Activated CD8-positive, alpha-beta memory T cell treated with anti-CD3 and anti-CD28 coated beads, Interleukin-2, amount 10 ng/mL, durations not matched to agents 7 days and 5 days (primary cell): ENCODE results near the gene MSMO1. TPM values are rescaled to one million over a fixed set of nuclear protein-coding genes. Genes with fewer than 3 reads are reported as not detected.

Experiments
- ATAC-seq: fragments of 150-1000 bp; cut with Tn5 transposase; one replicate; pipeline ENCODE4 v1.10.0; 2021; ENCODE audit warnings: moderate library complexity
- CTCF ChIA-PET: fragments of 350-600 bp; sonication (Branson Sonifier 250); formaldehyde crosslinking; loops from one replicate; lab custom pipeline; 2021; ENCODE audit warnings: antibody characterized with exemption; lab: Charles Lee
- DNase-seq: peaks from one replicate; pipeline ENCODE4 v3.0.0-alpha.2; 2020
- H3K27ac Mint-ChIP-seq: one replicate; pipeline ENCODE4 v1.8.0; 2021; ENCODE audit warnings: mild to moderate bottlenecking, mixed read lengths
- H3K27me3 Mint-ChIP-seq: one replicate; pipeline ENCODE4 v1.8.0; 2021; ENCODE audit warnings: mixed read lengths
- H3K36me3 Mint-ChIP-seq: one replicate; pipeline ENCODE4 v1.8.0; 2021; ENCODE audit warnings: mild to moderate bottlenecking, mixed read lengths
- H3K4me1 Mint-ChIP-seq: one replicate; pipeline ENCODE4 v1.8.0; 2021; ENCODE audit warnings: mixed read lengths
- H3K4me3 Mint-ChIP-seq: one replicate; pipeline ENCODE4 v1.8.0; 2021; ENCODE audit warnings: mild to moderate bottlenecking, moderate library complexity, mixed read lengths
- H3K9me3 Mint-ChIP-seq: one replicate; pipeline ENCODE4 v1.8.0; 2022; ENCODE audit warnings: low read depth, mixed read lengths
- total RNA-seq, 2 experiments: library from RNA; stranded (reverse); gene quantifications; one replicate each; pipeline ENCODE4 v1.2.3, GENCODE V29; 2021

Gene MSMO1
- total RNA-seq, 2 experiments from 2014 or later = 56.7 to 78.9 TPM

DNA sequence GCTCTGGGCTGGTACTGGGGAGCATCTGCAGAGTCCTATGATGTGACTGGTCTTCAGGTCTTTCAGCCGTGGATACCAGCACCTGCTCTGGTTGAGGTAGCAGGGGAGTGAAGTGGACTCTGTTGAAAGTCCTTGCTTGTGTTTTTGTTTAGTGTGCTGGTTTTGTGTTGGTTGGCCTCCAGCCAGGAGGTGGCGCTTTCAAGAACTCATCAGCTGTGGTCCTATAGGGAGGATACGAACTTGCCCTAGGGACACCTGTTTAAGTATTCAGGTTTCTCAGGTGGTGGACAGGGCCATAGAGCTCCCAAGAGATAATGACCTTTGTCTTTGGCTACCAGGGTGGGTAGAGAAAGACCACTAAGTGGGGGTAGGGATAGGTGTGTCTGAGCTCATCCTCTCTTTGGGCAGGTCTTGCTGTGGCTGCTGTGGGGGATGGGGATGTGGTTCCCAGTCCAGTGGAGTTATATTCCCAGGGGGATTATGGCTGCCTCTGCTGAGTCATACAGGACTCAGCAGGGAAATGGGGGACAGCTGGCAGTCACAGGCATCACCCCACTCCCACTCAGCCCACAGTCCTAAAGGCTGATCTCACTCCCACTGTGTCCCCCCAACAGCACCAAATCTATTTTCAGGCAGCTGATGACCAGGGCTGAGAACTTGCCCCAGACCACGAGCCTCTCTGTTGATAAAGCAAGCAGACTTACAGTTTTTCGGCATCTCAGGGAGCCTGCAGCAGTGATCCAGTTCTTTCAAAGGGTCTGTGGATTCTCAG, 24.1 kb downstream of the MSMO1 start:
- Mint-ChIP-seq H3K4me1 (peaks cover 1% of the 10 kb centered on the region), H3K9me3 (no peaks in the 10 kb centered on the region), H3K36me3 (no peaks in the 10 kb centered on the region), H3K27ac (no peak overlapping the region), H3K4me3 (no peak overlapping the region), H3K27me3 (peaks cover 20% of the 10 kb centered on the region)
- DNase-seq = no peak
- CTCF ChIA-PET = interaction anchor here (1.0 to 4.8 kb wide), 5 partner anchors 8 to 221 kb away, joined by 3 to 19 read pairs (median 3); no protein-coding TSS in a partner anchor
- ATAC-seq = no peak

DNA sequence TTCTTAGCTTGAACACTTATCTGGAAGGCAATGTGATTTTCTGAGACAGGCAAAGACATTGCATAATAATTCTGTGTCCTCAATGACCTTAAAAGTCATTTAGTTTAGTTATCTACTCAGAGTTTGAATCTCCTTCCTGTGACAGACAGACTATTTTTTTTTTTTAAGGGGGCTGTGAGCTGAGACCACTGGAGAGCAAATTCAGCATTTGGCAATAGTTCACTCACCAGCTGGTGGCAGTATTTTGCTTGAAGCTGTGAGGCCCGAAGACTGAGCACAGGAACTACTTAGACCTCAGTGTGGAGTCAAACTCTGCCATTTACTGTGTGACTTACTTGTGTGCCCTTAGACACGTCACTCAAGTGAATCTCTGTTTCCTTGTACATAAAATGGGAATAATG, 28.4 kb downstream of the MSMO1 start:
- ATAC-seq (peak; percentile 58), DNase-seq (no peak)
- CTCF ChIA-PET = interaction anchor here (1.0 to 1.3 kb wide), 4 partner anchors 32 to 229 kb away, joined by 3 to 4 read pairs (median 3); no protein-coding TSS in a partner anchor
- Mint-ChIP-seq H3K27ac (no peak overlapping the region), H3K36me3 (no peaks in the 10 kb centered on the region), H3K9me3 (no peaks in the 10 kb centered on the region), H3K4me1 (peaks cover 1% of the 10 kb centered on the region), H3K27me3 (peaks cover 43% of the 10 kb centered on the region), H3K4me3 (no peak overlapping the region)

DNA sequence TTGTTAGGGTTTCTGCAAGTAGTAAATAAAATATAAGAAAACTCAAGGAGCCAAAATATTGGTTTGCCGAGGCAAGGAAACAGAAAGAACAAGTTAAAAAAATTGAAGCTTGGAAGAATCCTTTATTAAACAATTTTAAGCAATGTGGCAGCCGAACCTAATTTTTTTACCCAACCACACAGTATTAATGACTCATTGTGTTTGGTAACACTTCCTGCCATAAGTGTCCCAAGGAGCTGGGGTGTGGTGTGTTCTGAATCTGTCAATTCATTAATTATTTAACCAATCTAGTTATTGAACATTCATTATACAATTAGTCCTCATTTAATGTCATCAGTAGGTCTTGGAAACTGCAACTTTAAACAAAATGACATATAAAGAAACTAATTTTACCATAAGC, 32.0 kb downstream of the MSMO1 start:
- ATAC-seq (no peak), DNase-seq (no peak)
- H3K36me3 Mint-ChIP-seq = no peaks in the 10 kb centered on the region
- H3K27me3 Mint-ChIP-seq = peaks cover 43% of the 10 kb centered on the region
- H3K4me1 Mint-ChIP-seq = peaks cover 1% of the 10 kb centered on the region
- no peak overlapping the region for H3K4me3 Mint-ChIP-seq
- no peak overlapping the region for H3K27ac Mint-ChIP-seq
- no peaks in the 10 kb centered on the region for H3K9me3 Mint-ChIP-seq
- CTCF ChIA-PET = interaction anchor here (1.1 to 1.2 kb wide), 2 partner anchors 9 to 228 kb away, joined by 4 to 5 read pairs; no protein-coding TSS in a partner anchor

DNA sequence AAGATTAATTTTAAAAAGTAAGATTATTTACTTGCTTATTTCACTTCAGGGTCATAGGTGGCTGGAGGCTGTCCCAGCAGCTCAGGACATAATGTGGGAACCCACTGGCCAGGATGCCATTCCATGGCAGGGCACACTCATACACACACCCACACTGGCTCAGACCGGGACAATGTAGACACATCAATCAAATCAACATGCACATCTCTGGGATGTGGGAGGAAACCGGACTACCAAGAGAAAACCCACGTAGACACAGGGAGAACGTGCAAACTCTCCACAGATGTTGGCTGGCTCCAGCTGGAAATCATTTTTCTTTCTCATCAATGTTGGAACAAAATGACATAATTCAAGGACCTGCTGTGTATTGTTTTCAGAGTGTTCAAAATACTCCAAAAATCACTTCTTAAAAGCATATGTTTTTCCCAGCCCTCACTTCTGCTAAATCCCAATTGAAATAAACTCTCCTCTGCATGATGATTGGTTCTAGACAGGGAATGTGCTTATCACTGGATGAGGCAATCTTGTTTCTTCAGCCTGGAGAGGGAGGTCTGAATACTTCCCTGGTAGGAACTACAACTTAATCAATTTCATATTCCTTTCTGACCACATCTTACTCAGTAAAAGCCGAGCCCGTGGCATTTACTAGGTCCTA, 32.7 kb downstream of the MSMO1 start:
- CTCF ChIA-PET = interaction anchor here (1.1 to 1.2 kb wide), 2 partner anchors 9 to 229 kb away, joined by 4 to 5 read pairs; no protein-coding TSS in a partner anchor
- DNase-seq (no peak), ATAC-seq (no peak)
- Mint-ChIP-seq H3K36me3 (no peaks in the 10 kb centered on the region), H3K27ac (no peak overlapping the region), H3K4me3 (no peak overlapping the region), H3K9me3 (no peaks in the 10 kb centered on the region), H3K27me3 (peaks cover 43% of the 10 kb centered on the region), H3K4me1 (peaks cover 1% of the 10 kb centered on the region)

DNA sequence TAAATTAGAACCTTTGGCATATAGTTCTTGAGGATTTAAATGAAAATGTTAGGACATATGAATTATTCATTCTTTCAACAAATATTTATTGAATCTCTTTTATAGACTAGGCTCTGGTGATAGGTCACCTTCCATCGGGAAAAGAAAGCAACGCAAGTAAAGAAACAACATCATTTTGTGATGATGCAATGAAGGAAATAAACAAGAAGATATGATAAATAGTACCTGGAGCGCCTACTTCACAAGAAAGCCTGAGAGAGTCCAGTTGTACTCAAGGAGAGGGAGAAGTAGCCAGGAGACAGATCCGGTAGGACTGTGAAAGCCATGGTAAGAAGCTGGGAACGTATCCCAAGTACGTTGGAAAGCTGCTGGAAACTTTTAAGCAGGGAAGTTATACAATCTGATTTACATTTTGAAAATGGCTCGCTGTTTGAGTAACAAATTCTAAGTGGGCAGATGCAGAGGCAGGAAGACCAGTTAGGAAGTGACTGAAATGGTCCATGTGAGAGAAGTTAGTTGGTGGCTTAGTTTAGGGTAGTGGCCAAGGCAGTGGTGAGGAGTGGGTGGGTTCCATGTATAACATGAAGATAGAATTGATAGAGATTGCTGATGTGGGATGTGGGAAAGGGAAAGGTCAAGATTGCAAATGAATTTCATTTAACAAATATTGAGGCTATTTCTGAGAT, 33.7 kb downstream of the MSMO1 start:
- CTCF ChIA-PET = no interaction called here
- Mint-ChIP-seq H3K36me3 (no peaks in the 10 kb centered on the region), H3K4me3 (no peak overlapping the region), H3K27ac (no peak overlapping the region), H3K9me3 (no peaks in the 10 kb centered on the region), H3K4me1 (peaks cover under 1% of the 10 kb centered on the region), H3K27me3 (peaks cover 33% of the 10 kb centered on the region)
- no peak for DNase-seq
- ATAC-seq = no peak

DNA sequence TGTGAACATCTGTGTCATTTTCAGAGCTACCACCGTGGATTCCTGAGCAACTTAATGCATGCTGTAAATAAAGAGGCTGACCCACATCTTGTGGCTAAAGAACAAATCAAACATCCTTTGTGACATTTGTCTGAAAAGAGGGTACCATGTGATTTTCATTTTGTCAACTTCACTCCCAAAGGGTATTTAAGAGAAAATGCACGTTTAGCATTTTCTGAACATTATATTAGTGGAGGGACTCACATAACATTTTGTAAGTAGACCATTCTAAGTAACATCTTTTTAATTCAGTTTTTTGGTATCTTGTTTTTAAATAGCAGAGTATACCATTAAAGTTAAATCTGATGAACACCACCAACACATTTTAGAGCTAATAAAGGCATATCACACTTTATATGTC, 34.3 kb downstream of the MSMO1 start:
- CTCF ChIA-PET = interaction anchor here (0.7 kb wide), 1 partner anchor 10 kb away, joined by 3 read pairs; no protein-coding TSS in a partner anchor
- DNase-seq (no peak), ATAC-seq (no peak)
- Mint-ChIP-seq H3K36me3 (no peaks in the 10 kb centered on the region), H3K9me3 (no peaks in the 10 kb centered on the region), H3K27me3 (peaks cover 32% of the 10 kb centered on the region), H3K27ac (no peak overlapping the region), H3K4me1 (no peaks in the 10 kb centered on the region), H3K4me3 (no peak overlapping the region)

DNA sequence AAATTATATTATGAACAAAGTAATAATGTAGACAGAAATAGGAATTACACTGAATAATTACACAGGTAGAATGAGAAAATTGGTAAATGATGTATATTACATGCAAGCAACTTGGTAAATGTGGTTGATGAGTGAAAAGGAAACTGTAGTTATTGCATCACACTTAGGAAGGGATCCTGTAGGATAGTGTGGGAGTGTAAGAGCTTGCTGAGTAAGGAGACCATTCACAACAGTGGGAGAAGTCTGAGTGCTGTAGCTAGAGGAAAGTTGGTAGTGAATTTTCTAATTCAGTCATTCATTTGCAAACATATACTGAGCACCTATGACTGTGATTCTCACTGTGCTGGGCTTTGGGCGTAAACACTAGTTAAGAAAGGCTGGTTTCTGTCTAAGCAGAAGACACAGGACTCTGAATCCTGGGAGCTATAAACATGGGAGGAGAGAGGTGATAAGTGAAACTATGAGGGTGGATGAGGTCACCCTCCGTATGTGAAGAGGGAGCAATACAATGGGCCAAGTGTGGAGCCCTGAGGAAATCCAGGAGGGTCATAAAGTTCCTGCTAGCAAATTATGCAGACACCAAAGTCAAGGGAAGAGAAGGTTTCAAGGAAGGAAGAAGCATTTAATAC, 37.1 kb downstream of the MSMO1 start:
- no peak overlapping the region for H3K27ac Mint-ChIP-seq
- H3K4me3 Mint-ChIP-seq = no peak overlapping the region
- ATAC-seq (no peak), DNase-seq (no peak)
- no peaks in the 10 kb centered on the region for H3K36me3 Mint-ChIP-seq
- H3K9me3 Mint-ChIP-seq = no peaks in the 10 kb centered on the region
- peaks cover 20% of the 10 kb centered on the region for H3K27me3 Mint-ChIP-seq
- CTCF ChIA-PET = interaction anchor here (0.5 kb wide), 1 partner anchor 267 kb away, joined by 3 read pairs; no protein-coding TSS in a partner anchor
- H3K4me1 Mint-ChIP-seq = no peaks in the 10 kb centered on the region

DNA sequence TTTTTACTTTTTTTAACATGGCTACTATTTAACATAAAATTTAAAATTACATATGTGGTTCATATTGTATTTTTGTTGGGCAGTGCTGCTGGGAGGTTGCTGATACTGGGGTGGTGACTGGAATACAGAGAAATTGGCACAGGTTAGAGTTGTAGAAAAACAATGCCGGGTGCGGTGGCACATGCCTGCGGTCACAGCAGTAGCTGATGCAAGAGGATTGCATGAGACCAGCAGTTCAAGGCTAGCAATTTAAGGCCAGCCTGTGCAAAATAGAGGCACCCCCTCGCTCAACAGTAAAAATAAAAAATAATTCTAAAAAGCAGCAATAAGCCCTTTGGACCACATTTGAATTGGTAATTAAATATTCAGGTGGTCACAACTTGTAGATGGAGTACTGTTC, 39.6 kb downstream of the MSMO1 start:
- Mint-ChIP-seq H3K4me3 (no peak overlapping the region), H3K9me3 (no peaks in the 10 kb centered on the region), H3K4me1 (no peaks in the 10 kb centered on the region), H3K27ac (no peak overlapping the region), H3K27me3 (peaks cover 6% of the 10 kb centered on the region), H3K36me3 (no peaks in the 10 kb centered on the region)
- ATAC-seq = no peak
- DNase-seq = no peak
- CTCF ChIA-PET = no interaction called here

DNA sequence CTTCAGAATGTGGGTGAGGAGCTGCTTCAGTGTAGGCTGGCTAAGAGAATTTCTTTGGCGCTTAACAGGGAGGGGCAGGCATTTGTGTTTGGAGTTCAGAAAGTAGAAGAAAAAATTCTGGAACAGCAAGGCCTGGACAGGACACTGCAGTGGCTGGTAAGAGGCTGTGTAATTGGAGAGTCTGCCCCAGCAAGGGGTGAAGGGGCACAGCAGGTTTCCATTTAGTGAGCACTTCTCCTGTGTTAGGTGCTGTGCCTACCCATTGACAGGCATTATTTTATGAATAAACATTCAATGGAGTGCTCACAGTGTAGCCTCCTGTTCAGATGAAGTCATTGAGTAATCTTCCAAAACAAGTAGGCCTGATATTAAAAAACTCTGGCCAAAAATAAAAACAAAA, 40.6 kb downstream of the MSMO1 start:
- Mint-ChIP-seq H3K27me3 (peaks cover 10% of the 10 kb centered on the region), H3K27ac (no peak overlapping the region), H3K9me3 (no peaks in the 10 kb centered on the region), H3K4me3 (no peak overlapping the region), H3K36me3 (no peaks in the 10 kb centered on the region), H3K4me1 (no peaks in the 10 kb centered on the region)
- CTCF ChIA-PET = no interaction called here
- DNase-seq (no peak), ATAC-seq (no peak)

DNA sequence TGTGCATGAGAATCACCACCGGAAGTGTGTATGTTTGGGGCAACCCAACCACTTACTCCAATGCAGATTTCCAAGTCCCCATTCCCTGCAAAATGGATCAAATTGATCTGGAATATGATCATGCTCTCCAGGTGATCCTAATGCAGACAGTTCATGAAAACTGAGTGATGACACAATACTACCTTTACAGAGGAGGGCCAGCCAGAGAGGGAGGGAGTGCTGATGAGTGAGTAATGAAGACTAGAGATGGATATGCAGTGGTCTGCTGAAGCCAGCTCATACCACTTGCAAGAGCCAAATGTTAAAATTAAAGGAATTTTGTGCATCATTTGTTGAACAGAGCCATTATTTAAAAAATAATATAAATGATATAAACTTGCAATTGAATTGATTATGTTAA, 41.1 kb downstream of the MSMO1 start:
- H3K36me3 Mint-ChIP-seq = no peaks in the 10 kb centered on the region
- no peaks in the 10 kb centered on the region for H3K9me3 Mint-ChIP-seq
- DNase-seq = no peak
- H3K4me3 Mint-ChIP-seq = no peak overlapping the region
- no peaks in the 10 kb centered on the region for H3K4me1 Mint-ChIP-seq
- H3K27me3 Mint-ChIP-seq = peaks cover 13% of the 10 kb centered on the region
- no peak for ATAC-seq
- no peak overlapping the region for H3K27ac Mint-ChIP-seq
- CTCF ChIA-PET = no interaction called here

DNA sequence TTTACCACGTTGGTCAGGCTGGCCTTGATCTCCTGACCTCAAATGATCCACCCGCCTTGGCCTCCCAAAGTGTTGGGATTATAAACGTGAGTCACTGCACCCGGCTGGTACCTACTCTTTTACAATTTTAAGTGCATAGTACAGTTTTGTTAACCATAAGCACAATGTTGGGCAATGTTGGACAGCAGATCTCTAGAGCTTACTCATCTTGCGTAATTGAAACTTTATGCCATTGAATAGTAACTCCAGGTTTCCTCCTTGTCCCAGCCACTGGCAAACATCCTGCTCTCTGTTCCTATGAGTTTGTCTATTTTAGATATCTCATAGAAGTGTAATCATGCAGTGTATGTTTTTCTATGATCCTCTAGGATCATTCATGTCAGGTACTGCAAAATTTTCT, 42.1 kb downstream of the MSMO1 start:
- no peak overlapping the region for H3K4me3 Mint-ChIP-seq
- no peaks in the 10 kb centered on the region for H3K36me3 Mint-ChIP-seq
- ATAC-seq = no peak
- no peak overlapping the region for H3K27ac Mint-ChIP-seq
- no peak for DNase-seq
- CTCF ChIA-PET = no interaction called here
- no peaks in the 10 kb centered on the region for H3K4me1 Mint-ChIP-seq
- H3K27me3 Mint-ChIP-seq = peaks cover 21% of the 10 kb centered on the region
- no peaks in the 10 kb centered on the region for H3K9me3 Mint-ChIP-seq

DNA sequence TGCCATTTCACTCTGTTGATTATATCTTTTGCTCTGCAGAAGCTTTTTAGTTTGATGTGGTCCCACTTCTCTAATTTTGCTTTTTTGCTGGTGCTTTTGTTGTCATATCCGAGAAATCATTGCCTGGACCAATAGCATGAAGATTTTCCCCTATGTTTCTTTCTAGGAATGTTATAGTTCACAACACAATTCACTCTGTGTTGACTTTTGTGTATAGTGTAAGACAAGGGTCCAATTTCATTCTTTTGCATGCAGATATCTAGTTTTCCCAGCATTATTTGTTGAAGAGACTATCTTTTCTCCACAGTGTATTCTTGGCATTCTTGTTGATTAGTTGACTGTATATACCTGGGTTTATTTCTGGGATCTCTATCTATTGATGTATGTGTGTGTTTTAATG, 43.1 kb downstream of the MSMO1 start:
- DNase-seq = no peak
- no peaks in the 10 kb centered on the region for H3K36me3 Mint-ChIP-seq
- H3K27ac Mint-ChIP-seq = no peak overlapping the region
- no peak overlapping the region for H3K4me3 Mint-ChIP-seq
- H3K4me1 Mint-ChIP-seq = no peaks in the 10 kb centered on the region
- peaks cover 31% of the 10 kb centered on the region for H3K27me3 Mint-ChIP-seq
- no peaks in the 10 kb centered on the region for H3K9me3 Mint-ChIP-seq
- CTCF ChIA-PET = interaction anchor here (1.4 kb wide), 1 partner anchor 20 kb away, joined by 4 read pairs; no protein-coding TSS in a partner anchor
- no peak for ATAC-seq

DNA sequence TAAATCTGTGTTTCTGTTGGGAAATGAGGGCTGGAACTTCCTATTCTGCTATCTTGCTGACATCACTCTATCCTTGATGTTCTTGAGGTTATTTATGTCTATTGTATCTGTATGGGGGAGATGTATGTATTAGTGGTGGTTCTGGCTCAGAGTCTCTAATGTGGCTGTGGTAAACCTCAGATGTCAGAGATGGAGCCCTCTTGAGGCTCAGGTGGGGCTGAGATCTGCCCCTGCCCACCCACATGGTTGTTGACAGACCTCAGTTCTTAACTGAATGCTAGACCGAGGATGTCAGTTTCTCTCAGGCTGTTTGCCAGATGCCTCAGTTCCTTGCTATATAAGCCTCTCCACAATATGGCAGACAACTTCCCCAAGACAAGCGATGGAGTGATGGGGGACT, 48.0 kb downstream of the MSMO1 start:
- peaks cover 73% of the 10 kb centered on the region for H3K27me3 Mint-ChIP-seq

More for the DNA sequence above, 48.0 kb downstream of the MSMO1 start:
- Mint-ChIP-seq H3K36me3 (no peaks in the 10 kb centered on the region), H3K27ac (no peak overlapping the region), H3K4me3 (no peak overlapping the region), H3K4me1 (no peaks in the 10 kb centered on the region), H3K9me3 (no peaks in the 10 kb centered on the region)
- CTCF ChIA-PET = interaction anchor here (1.7 kb wide), 1 partner anchor 9 kb away, joined by 3 read pairs; no protein-coding TSS in a partner anchor
- DNase-seq = no peak
- no peak for ATAC-seq
